MM.1S (cell line): ENCODE measurements around the gene PRPF19.

Experiments used
- DNase-seq: peaks from one replicate; pipeline ENCODE4 v3.0.0-alpha.2; 2015
- H2AFZ ChIP-seq: fragments of 300-600 bp; sonication (generic); 2 replicates; pipeline ENCODE4 v1.6.0; 2016; ENCODE audit warnings: antibody characterized with exemption, low read length
- H3F3A ChIP-seq: fragments of 300-600 bp; sonication (generic); 2 replicates; pipeline ENCODE4 v1.6.1; 2016; ENCODE audit warnings: mild to moderate bottlenecking, antibody characterized with exemption, low read length, moderate library complexity, mixed read lengths; ENCODE audit not compliant: insufficient read depth
- H3K27ac ChIP-seq: fragments of 300-600 bp; sonication (generic); 2 replicates; pipeline ENCODE4 v1.5.1; 2016; ENCODE audit warnings: mild to moderate bottlenecking, low read length
- H3K27me3 ChIP-seq: fragments of 300-600 bp; sonication (generic); replicated peaks from 2 replicates; pipeline ENCODE4 v1.6.0; 2016; ENCODE audit warnings: low read length; ENCODE audit not compliant: insufficient read depth
- H3K36me3 ChIP-seq: fragments of 300-600 bp; sonication (generic); replicated peaks from 2 replicates; pipeline ENCODE4 v1.6.1; 2016; ENCODE audit warnings: mild to moderate bottlenecking, low read length, mixed read lengths; ENCODE audit not compliant: insufficient read depth
- H3K4me1 ChIP-seq: fragments of 300-600 bp; sonication (generic); 2 replicates; pipeline ENCODE4 v1.6.1; 2016; ENCODE audit warnings: low read length, mixed read lengths
- H3K4me2 ChIP-seq: fragments of 300-600 bp; sonication (generic); 2 replicates; pipeline ENCODE4 v1.6.0; 2016; ENCODE audit warnings: low read depth, low read length
- H3K4me3 ChIP-seq: fragments of 300-600 bp; sonication (generic); 2 replicates; pipeline ENCODE4 v1.5.1; 2016; ENCODE audit warnings: low read length, mixed read lengths
- H3K79me2 ChIP-seq: fragments of 300-600 bp; sonication (generic); 2 replicates; pipeline ENCODE4 v1.6.1; 2016; ENCODE audit warnings: mixed run types, low read length, mixed read lengths
- H3K9ac ChIP-seq: fragments of 300-600 bp; sonication (generic); 2 replicates; pipeline ENCODE4 v1.6.1; 2016; ENCODE audit warnings: low read length, mixed read lengths
- H3K9me2 ChIP-seq: fragments of 300-600 bp; sonication (generic); replicated peaks from 2 replicates; pipeline ENCODE4 v1.6.1; 2016; ENCODE audit warnings: mild to moderate bottlenecking, low read length, mixed read lengths; ENCODE audit not compliant: insufficient read depth
- H3K9me3 ChIP-seq: fragments of 300-600 bp; sonication (generic); replicated peaks from 2 replicates; pipeline ENCODE4 v1.6.1; 2016; ENCODE audit warnings: mild to moderate bottlenecking, low read length, mixed read lengths; ENCODE audit not compliant: insufficient read depth
- H4K20me1 ChIP-seq: fragments of 300-600 bp; sonication (generic); 2 replicates; pipeline ENCODE4 v1.6.1; 2016; ENCODE audit warnings: mild to moderate bottlenecking, low read length, moderate library complexity, mixed read lengths; ENCODE audit not compliant: insufficient read depth
- CTCF ChIP-seq: fragments of 300-600 bp; sonication (generic); IDR thresholded peaks from 2 replicates; pipeline ENCODE4 v1.5.1; 2016; ENCODE audit warnings: antibody characterized with exemption, low read length, mixed read lengths
- EZH2 ChIP-seq: fragments of 300-600 bp; sonication (generic); optimal IDR thresholded peaks from 2 replicates; pipeline ENCODE3; 2017; ENCODE audit warnings: low read depth, mild to moderate bottlenecking, antibody characterized with exemption, low read length, mixed read lengths
- EZH2phosphoT487 ChIP-seq: fragments of 300-600 bp; sonication (generic); IDR thresholded peaks from 2 replicates; pipeline ENCODE4 v1.6.1; 2018; ENCODE audit warnings: antibody characterized with exemption, low read length

Gene PRPF19

GRCh38 chr11:60922906-60923305 is 16.5 kb upstream of the PRPF19 start:
- Histone ChIP-seq H2AFZ (no peak overlapping the region), H3K4me2 (no peak overlapping the region), H3F3A (peaks cover 17% of the 10 kb centered on the region; the same call in 1 of the 2 replicates), H3K27ac (no peak overlapping the region), H3K9me3 (no peaks in the 10 kb centered on the region), H3K9ac (no peak overlapping the region), H3K4me3 (no peak overlapping the region), H3K9me2 (no peaks in the 10 kb centered on the region), H3K4me1 (peaks cover 9% of the 10 kb centered on the region; the same call in 1 of the 2 replicates), H3K79me2 (peaks cover 29% of the 10 kb centered on the region), H3K27me3 (peaks cover 22% of the 10 kb centered on the region), H3K36me3 (peaks cover 11% of the 10 kb centered on the region), H4K20me1 (peaks cover 27% of the 10 kb centered on the region)
- no peak for TF ChIP-seq CTCF
- no peak for TF ChIP-seq EZH2phosphoT487
- TF ChIP-seq EZH2, result no peak
- no peak for DNase-seq

GRCh38 chr11:60921777-60922335 is 15.5 kb upstream of the PRPF19 start:
- Histone ChIP-seq H3K9me3 (no peaks in the 10 kb centered on the region), H3K9ac (no peak overlapping the region), H3K27me3 (peaks cover 22% of the 10 kb centered on the region), H3K27ac (no peak overlapping the region), H3K4me2 (no peak overlapping the region), H3K4me1 (peaks cover 12% of the 10 kb centered on the region; the same call in 1 of the 2 replicates), H3K4me3 (no peak overlapping the region), H2AFZ (no peak overlapping the region), H3K79me2 (peaks cover 40% of the 10 kb centered on the region), H3F3A (peaks cover 17% of the 10 kb centered on the region; the same call in 1 of the 2 replicates), H3K9me2 (no peaks in the 10 kb centered on the region), H3K36me3 (peaks cover 11% of the 10 kb centered on the region), H4K20me1 (peaks cover 34% of the 10 kb centered on the region)
- no peak for TF ChIP-seq EZH2
- TF ChIP-seq EZH2phosphoT487, result no peak
- TF ChIP-seq CTCF, result no peak
- DNase-seq, result no peak

GRCh38 chr11:60921259-60921658 is 14.9 kb upstream of the PRPF19 start:
- Histone ChIP-seq H4K20me1 (peaks cover 40% of the 10 kb centered on the region), H3K36me3 (peaks cover 11% of the 10 kb centered on the region), H3K4me3 (no peak overlapping the region), H3K27me3 (peaks cover 19% of the 10 kb centered on the region), H3K79me2 (peaks cover 46% of the 10 kb centered on the region), H3K4me1 (peaks cover 18% of the 10 kb centered on the region), H2AFZ (no peak overlapping the region), H3K9me3 (no peaks in the 10 kb centered on the region), H3F3A (peaks cover 17% of the 10 kb centered on the region; the same call in 1 of the 2 replicates), H3K9ac (no peak overlapping the region), H3K4me2 (no peak overlapping the region), H3K9me2 (no peaks in the 10 kb centered on the region), H3K27ac (no peak overlapping the region)
- TF ChIP-seq CTCF (no peak), EZH2phosphoT487 (no peak), EZH2 (no peak)
- no peak for DNase-seq
